ENCODE measurements around the gene DCST1.

DCST1 gene

GRCh38 chr1:155001425-155001674, 32.3 kb upstream of the DCST1 start:
- DNase-seq: no peak

GRCh38 chr1:155001675-155002463, 31.8 kb upstream of the DCST1 start:
- DNase-seq: peak; percentile 89

GRCh38 chr1:155002464-155003226, 31.0 kb upstream of the DCST1 start, which contains the start of gene ZBTB7B:
TSS of gene ZBTB7B (plus strand) at chr1:155002802. CDS start at chr1:155014661, 11,859 bp downstream.
- DNase-seq: peak; percentile 71

- DNase-seq: peak; percentile 72
Observed at GRCh38 chr1:155003227-155003765, 30.3 kb upstream of the DCST1 start.

GRCh38 chr1:155003766-155004351, 29.8 kb upstream of the DCST1 start:
- peak; percentile 55 for DNase-seq

GRCh38 chr1:155004352-155005075, 29.1 kb upstream of the DCST1 start:
- no peak for DNase-seq

GRCh38 chr1:155005076-155006011, 28.3 kb upstream of the DCST1 start:
- DNase-seq: no peak

- DNase-seq: no peak
Observed at GRCh38 chr1:155006601-155007101, 27.0 kb upstream of the DCST1 start.

GRCh38 chr1:155007251-155007828, 26.3 kb upstream of the DCST1 start:
- DNase-seq: no peak

- no peak for DNase-seq
Observed at GRCh38 chr1:155008015-155008941, 25.3 kb upstream of the DCST1 start.

GRCh38 chr1:155009221-155009711, 24.4 kb upstream of the DCST1 start:
- no peak for DNase-seq

GRCh38 chr1:155009742-155010141, 23.9 kb upstream of the DCST1 start:
- DNase-seq: no peak

- no peak for DNase-seq
Observed at GRCh38 chr1:155010211-155010918, 23.3 kb upstream of the DCST1 start.

- DNase-seq: no peak
Observed at GRCh38 chr1:155011004-155011416, 22.6 kb upstream of the DCST1 start.

GRCh38 chr1:155011437-155012025, 22.1 kb upstream of the DCST1 start:
- DNase-seq: no peak

- peak; percentile 76 for DNase-seq
Observed at GRCh38 chr1:155012026-155012546, 21.5 kb upstream of the DCST1 start.

GRCh38 chr1:155012776-155013602, 20.6 kb upstream of the DCST1 start:
- no peak for DNase-seq

GRCh38 chr1:155013632-155014031, 20.0 kb upstream of the DCST1 start:
- DNase-seq: no peak

Data from retina (tissue), 1 donor.